GM10266 (cell line): Measurements from ENCODE around the gene ZNF837.

Source experiments
- DNase-seq: peaks from one replicate; pipeline ENCODE4 v3.0.0; 2012; ENCODE audit errors: extremely low spot score
- CTCF ChIP-seq: IDR thresholded peaks from 2 replicates; pipeline ENCODE4 v1.5.1; 2012; ENCODE audit warnings: mild to moderate bottlenecking, low read depth; ENCODE audit not compliant: control insufficient read depth, insufficient read depth; ENCODE audit errors: missing control alignments

ZNF837 gene

GRCh38 chr19:58330458-58330857 is 50.4 kb downstream of the ZNF837 start:
- no peak for DNase-seq
- TF ChIP-seq CTCF: no peak

GRCh38 chr19:58328999-58329398 is 51.8 kb downstream of the ZNF837 start:
- DNase-seq: no peak

GRCh38 chr19:58326914-58327726 is 53.7 kb downstream of the ZNF837 start, which contains the start of gene ZSCAN22:
Gene ZSCAN22 (plus strand): TSS chr19:58326994. CDS start chr19:58334803, 7,809 bp downstream.
- peak; percentile 90 for DNase-seq
- no peak for TF ChIP-seq CTCF

More at GRCh38 chr19:58328999-58329398, 51.8 kb downstream of the ZNF837 start:
- TF ChIP-seq CTCF: peak; percentile 42

GRCh38 chr19:58326501-58326913 is 54.3 kb downstream of the ZNF837 start:
- no peak for TF ChIP-seq CTCF
- no peak for DNase-seq

- DNase-seq: no peak
- no peak for TF ChIP-seq CTCF
Measured at GRCh38 chr19:58325311-58326022, 55.4 kb downstream of the ZNF837 start.

GRCh38 chr19:58319241-58319640 is 61.6 kb downstream of the ZNF837 start:
- no peak for DNase-seq
- no peak for TF ChIP-seq CTCF

GRCh38 chr19:58318297-58318696 is 62.5 kb downstream of the ZNF837 start:
- TF ChIP-seq CTCF: no peak
- DNase-seq: no peak
